OCI-LY1 (cell line): ENCODE data around the gene RPL15.
"Not testable (repeated sequence)": the region's sequence is repeated elsewhere in the genome, so short reads cannot be mapped to it uniquely, and the experiment has no call there.

Source experiments
- H2AFZ ChIP-seq: fragments of 200-600 bp; sonication (generic), shearing (Covaris generic); 2 replicates; pipeline ENCODE4 v1.6.0; 2014; ENCODE audit warnings: antibody characterized with exemption, mild to moderate bottlenecking, low read length
- H3F3A ChIP-seq: fragments of 200-600 bp; sonication (generic), shearing (Covaris generic); 2 replicates; pipeline ENCODE4 v1.6.0; 2014; ENCODE audit warnings: mild to moderate bottlenecking, antibody characterized with exemption, low read length, moderate library complexity; ENCODE audit not compliant: insufficient read depth
- H3K27ac ChIP-seq: fragments of 200-600 bp; sonication (generic); 2 replicates; pipeline ENCODE4 v1.5.1; 2014; ENCODE audit warnings: low read length, mixed run types, mild to moderate bottlenecking, low read depth; ENCODE audit not compliant: poor library complexity, severe bottlenecking
- H3K27me3 ChIP-seq: fragments of 200-600 bp; sonication (generic); 2 replicates; pipeline ENCODE4 v1.6.0; 2014; ENCODE audit warnings: antibody characterized with exemption, mild to moderate bottlenecking, low read length, moderate library complexity; ENCODE audit not compliant: insufficient read depth
- H3K36me3 ChIP-seq: fragments of 200-600 bp; sonication (generic); 2 replicates; pipeline ENCODE4 v1.6.1; 2014; ENCODE audit warnings: mild to moderate bottlenecking, antibody characterized with exemption, low read length, moderate library complexity, mixed read lengths; ENCODE audit not compliant: insufficient read depth
- H3K4me1 ChIP-seq: fragments of 200-600 bp; sonication (generic); 2 replicates; pipeline ENCODE4 v1.5.1; 2014; ENCODE audit warnings: mild to moderate bottlenecking, low read length, moderate library complexity; ENCODE audit not compliant: insufficient read depth, severe bottlenecking
- H3K4me2 ChIP-seq: fragments of 200-600 bp; sonication (generic), shearing (Covaris generic); 2 replicates; pipeline ENCODE4 v1.6.1; 2014; ENCODE audit warnings: low read length
- H3K4me3 ChIP-seq: fragments of 200-600 bp; sonication (generic); 2 replicates; pipeline ENCODE4 v1.5.1; 2014; ENCODE audit warnings: low read length, low read depth, mild to moderate bottlenecking, mixed read lengths; ENCODE audit not compliant: poor library complexity, severe bottlenecking
- H3K79me2 ChIP-seq: fragments of 200-600 bp; shearing (Covaris generic); 2 replicates; pipeline ENCODE4 v1.6.1; 2016; ENCODE audit warnings: mixed run types, low read length, mixed read lengths; ENCODE audit not compliant: insufficient read depth
- H3K9ac ChIP-seq: fragments of 200-600 bp; sonication (generic), shearing (Covaris generic); 2 replicates; pipeline ENCODE4 v1.6.1; 2014; ENCODE audit warnings: mild to moderate bottlenecking, low read length, mixed read lengths
- H3K9me2 ChIP-seq: fragments of 200-600 bp; sonication (generic), shearing (Covaris generic); 2 replicates; pipeline ENCODE4 v1.6.1; 2014; ENCODE audit warnings: low read depth, mild to moderate bottlenecking, low read length, mixed read lengths
- H3K9me3 ChIP-seq: fragments of 200-600 bp; shearing (Covaris generic); 2 replicates; pipeline ENCODE4 v1.6.1; 2014; ENCODE audit warnings: low read length, mixed read lengths
- H4K20me1 ChIP-seq: fragments of 200-600 bp; sonication (generic), shearing (Covaris generic); 2 replicates; pipeline ENCODE4 v1.6.0; 2016; ENCODE audit warnings: mild to moderate bottlenecking, low read length; ENCODE audit not compliant: insufficient read depth
- EZH2 ChIP-seq: fragments of 200-600 bp; sonication (generic), shearing (Covaris generic); IDR thresholded peaks from 2 replicates; pipeline ENCODE4 v1.8.0; 2017; ENCODE audit warnings: borderline replicate concordance, mixed run types, mild to moderate bottlenecking, antibody characterized with exemption, low read length, moderate library complexity, mixed read lengths
- TF ChIP-seq, protein P1 (sequence below): fragments of 200-600 bp; sonication (generic), shearing (Covaris generic); IDR thresholded peaks from 2 replicates; pipeline ENCODE4 v1.5.1; 2017; ENCODE audit warnings: mild to moderate bottlenecking, antibody characterized with exemption, low read length, moderate library complexity, mixed read lengths

Gene RPL15

DNA sequence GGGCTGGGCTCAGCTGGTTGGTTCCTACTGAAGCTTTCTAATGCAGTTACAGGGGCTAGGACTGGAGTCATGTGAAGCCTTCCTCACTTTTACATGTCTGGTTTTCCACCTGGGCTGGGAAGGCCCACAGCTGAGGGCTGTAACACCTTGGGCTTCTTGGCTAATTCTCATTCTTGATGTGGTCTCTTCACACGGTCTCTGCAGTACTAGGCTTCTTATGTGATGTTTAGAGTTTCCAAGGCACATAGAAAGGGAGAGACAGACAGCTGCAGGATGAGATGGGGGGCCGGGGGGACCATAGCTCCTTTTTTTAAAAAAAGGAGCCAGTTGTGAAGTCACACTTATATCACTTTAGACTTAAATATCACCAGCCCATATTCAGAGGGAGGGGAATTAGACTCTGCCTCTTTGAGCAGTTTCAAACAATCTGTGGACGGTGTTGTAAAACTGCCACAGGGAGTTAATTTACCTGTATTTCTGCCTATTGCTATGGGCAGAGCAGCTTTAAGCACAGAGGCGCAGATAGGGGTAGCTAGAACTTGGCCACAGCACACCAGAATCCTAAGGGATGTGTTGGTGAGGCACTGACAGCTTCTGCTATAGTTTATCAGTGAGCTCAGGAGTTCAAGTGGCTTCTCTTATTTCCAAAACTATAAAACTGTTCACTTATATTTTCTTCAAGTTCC lies 46.8 kb upstream of the RPL15 start:
- Histone ChIP-seq H3K4me2 (no peak overlapping the region), H4K20me1 (0 out of 2 replicates have a peak, but pooled peaks cover 2% of the 10 kb centered on the region), H2AFZ (no peak overlapping the region), H3K9me2 (no peaks in the 10 kb centered on the region), H3F3A (no peaks in the 10 kb centered on the region), H3K4me3 (no peak overlapping the region), H3K36me3 (no peaks in the 10 kb centered on the region), H3K79me2 (peaks cover 14% of the 10 kb centered on the region), H3K4me1 (peaks cover 24% of the 10 kb centered on the region), H3K9me3 (no peaks in the 10 kb centered on the region), H3K27ac (no peak overlapping the region), H3K9ac (no peak overlapping the region), H3K27me3 (no peaks in the 10 kb centered on the region)
- no peak for TF ChIP-seq EZH2
- TF ChIP-seq, protein P1, sequence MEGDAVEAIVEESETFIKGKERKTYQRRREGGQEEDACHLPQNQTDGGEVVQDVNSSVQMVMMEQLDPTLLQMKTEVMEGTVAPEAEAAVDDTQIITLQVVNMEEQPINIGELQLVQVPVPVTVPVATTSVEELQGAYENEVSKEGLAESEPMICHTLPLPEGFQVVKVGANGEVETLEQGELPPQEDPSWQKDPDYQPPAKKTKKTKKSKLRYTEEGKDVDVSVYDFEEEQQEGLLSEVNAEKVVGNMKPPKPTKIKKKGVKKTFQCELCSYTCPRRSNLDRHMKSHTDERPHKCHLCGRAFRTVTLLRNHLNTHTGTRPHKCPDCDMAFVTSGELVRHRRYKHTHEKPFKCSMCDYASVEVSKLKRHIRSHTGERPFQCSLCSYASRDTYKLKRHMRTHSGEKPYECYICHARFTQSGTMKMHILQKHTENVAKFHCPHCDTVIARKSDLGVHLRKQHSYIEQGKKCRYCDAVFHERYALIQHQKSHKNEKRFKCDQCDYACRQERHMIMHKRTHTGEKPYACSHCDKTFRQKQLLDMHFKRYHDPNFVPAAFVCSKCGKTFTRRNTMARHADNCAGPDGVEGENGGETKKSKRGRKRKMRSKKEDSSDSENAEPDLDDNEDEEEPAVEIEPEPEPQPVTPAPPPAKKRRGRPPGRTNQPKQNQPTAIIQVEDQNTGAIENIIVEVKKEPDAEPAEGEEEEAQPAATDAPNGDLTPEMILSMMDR: no peak

DNA sequence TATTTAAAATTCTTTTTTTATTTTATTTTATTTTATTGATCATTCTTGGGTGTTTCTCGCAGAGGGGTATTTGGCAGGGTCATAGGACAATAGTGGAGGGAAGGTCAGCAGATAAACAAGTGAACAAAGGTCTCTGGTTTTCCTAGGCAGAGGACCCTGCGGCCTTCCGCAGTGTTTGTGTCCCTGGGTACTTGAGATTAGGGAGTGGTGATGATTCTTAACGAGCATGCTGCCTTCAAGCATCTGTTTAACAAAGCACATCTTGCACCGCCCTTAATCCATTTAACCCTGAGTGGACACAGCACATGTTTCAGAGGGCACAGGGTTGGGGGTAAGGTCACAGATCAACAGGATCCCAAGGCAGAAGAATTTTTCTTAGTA lies 46.3 kb upstream of the RPL15 start:
- not testable (repeated sequence) for H3K9me2 ChIP-seq, H3K27me3 ChIP-seq, H3K27ac ChIP-seq, H3K9me3 ChIP-seq, H3F3A ChIP-seq, H3K9ac ChIP-seq, H3K4me3 ChIP-seq, H3K36me3 ChIP-seq, H3K4me2 ChIP-seq, H4K20me1 ChIP-seq, H2AFZ ChIP-seq
- Histone ChIP-seq H3K79me2 (peaks cover 15% of the 10 kb centered on the region), H3K4me1 (peaks cover 19% of the 10 kb centered on the region)

DNA sequence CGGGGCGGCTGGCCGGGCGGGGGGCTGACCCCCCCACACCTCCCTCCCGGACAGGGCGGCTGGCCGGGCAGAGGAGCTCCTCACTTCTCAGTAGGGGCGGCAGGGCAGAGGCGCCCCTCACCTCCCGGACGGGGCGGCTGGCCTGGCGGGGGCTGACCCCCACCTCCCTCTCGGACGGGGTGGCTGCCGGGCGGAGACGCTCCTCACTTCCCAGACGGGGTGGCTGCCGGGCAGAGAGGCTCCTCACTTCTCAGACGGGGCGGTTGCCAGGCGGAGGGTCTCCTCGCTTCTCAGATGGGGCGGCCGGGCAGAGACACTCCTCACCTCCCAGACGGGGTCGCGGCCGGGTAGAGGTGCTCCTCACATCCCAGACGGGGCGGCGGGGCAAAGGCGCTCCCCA lies 45.6 kb upstream of the RPL15 start:
- H3K27me3 ChIP-seq, H3K36me3 ChIP-seq, H3K4me3 ChIP-seq, H3K4me2 ChIP-seq, H2AFZ ChIP-seq, H3K9ac ChIP-seq, H3K9me3 ChIP-seq, H3K27ac ChIP-seq, H4K20me1 ChIP-seq, H3K9me2 ChIP-seq, H3F3A ChIP-seq: not testable (repeated sequence)
- H3K4me1 ChIP-seq: peaks cover 12% of the 10 kb centered on the region
- peaks cover 15% of the 10 kb centered on the region for H3K79me2 ChIP-seq

DNA sequence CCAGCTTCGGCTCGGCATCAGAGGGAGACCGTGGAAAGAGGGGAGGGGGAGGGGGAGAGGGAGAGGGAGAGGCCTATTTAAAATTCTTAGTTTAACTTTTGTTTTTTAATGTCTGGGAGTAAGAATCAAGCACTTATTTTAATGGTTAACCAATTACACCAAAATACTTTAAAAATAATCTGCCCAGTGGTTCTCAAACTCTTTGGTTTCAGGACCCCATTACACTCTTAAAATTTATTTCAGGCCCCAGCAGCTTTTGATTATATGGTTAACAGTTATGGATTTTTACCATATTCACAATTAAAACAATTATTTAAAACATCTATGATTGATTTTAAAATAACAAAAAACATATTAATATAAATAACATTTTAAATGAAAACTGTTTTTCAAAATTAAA lies 44.6 kb upstream of the RPL15 start:
- peaks cover 11% of the 10 kb centered on the region for H3K79me2 ChIP-seq
- no peaks in the 10 kb centered on the region for H3K36me3 ChIP-seq
- no peak overlapping the region for H3K4me2 ChIP-seq
- peaks cover 5% of the 10 kb centered on the region for H3K4me1 ChIP-seq
- no peak overlapping the region for H3K9ac ChIP-seq
- H2AFZ ChIP-seq: no peak overlapping the region
- no peaks in the 10 kb centered on the region for H3K27me3 ChIP-seq
- TF ChIP-seq EZH2: no peak
- TF ChIP-seq, protein P1: no peak
- H3K9me2 ChIP-seq: no peaks in the 10 kb centered on the region
- no peaks in the 10 kb centered on the region for H3K9me3 ChIP-seq
- no peak overlapping the region for H3K4me3 ChIP-seq
- no peak overlapping the region for H3K27ac ChIP-seq
- H3F3A ChIP-seq: no peaks in the 10 kb centered on the region
- peaks cover 2% of the 10 kb centered on the region; the same call in 1 of the 2 replicates for H4K20me1 ChIP-seq
